Type B pancreatic cell (in vitro differentiated cells): Measurements from ENCODE around the gene EEF2. TPM values are rescaled to one million over a fixed set of nuclear protein-coding genes. Genes with fewer than 3 reads are reported as not detected.

Experiments used
- DNase-seq: peaks from one replicate; pipeline ENCODE4 v3.0.0; 2021; ENCODE audit warnings: mixed read lengths; ENCODE audit not compliant: unreplicated experiment; ENCODE audit errors: extremely low spot score
- H3K27ac Mint-ChIP-seq: 2 replicates; pipeline ENCODE4 v1.8.0; 2021; ENCODE audit warnings: mild to moderate bottlenecking, mixed read lengths
- H3K27me3 Mint-ChIP-seq: 2 replicates; pipeline ENCODE4 v1.8.0; 2021; ENCODE audit warnings: mixed read lengths
- H3K36me3 Mint-ChIP-seq: 2 replicates; pipeline ENCODE4 v1.8.0; 2021; ENCODE audit warnings: mixed read lengths
- H3K4me1 Mint-ChIP-seq: one replicate; pipeline ENCODE4 v1.8.0; 2021; ENCODE audit warnings: mixed read lengths; ENCODE audit not compliant: unreplicated experiment
- H3K4me3 Mint-ChIP-seq: 2 replicates; pipeline ENCODE4 v1.8.0; 2021; ENCODE audit warnings: mild to moderate bottlenecking, mixed read lengths
- H3K9me3 Mint-ChIP-seq: 2 replicates; pipeline ENCODE4 v1.8.0; 2021; ENCODE audit warnings: mixed read lengths
- CTCF ChIP-seq: fragments of 200-600 bp; sonication (generic); conservative IDR thresholded peaks from 2 replicates; pipeline ENCODE4 v1.5.0; 2021; ENCODE audit warnings: antibody characterized with exemption, mild to moderate bottlenecking
- total RNA-seq: library from RNA; stranded (reverse); gene quantifications from 2 replicates; pipeline ENCODE4 v1.2.1, GENCODE V29; 2021; ENCODE audit warnings: low replicate concordance

The EEF2 gene
- total RNA-seq, 1 donor from 2014 or later, result 2,929 TPM

GRCh38 chr19:3987619-3988371, 2.5 kb upstream of the EEF2 start:
- no peaks in the 10 kb centered on the region for H3K9me3 Mint-ChIP-seq
- H3K4me1 Mint-ChIP-seq, result peaks cover 37% of the 10 kb centered on the region
- peak; percentile 91 for DNase-seq
- TF ChIP-seq CTCF, result peak; percentile 86
- peaks cover 20% of the 10 kb centered on the region for H3K36me3 Mint-ChIP-seq
- peaks cover 3% of the 10 kb centered on the region for H3K27me3 Mint-ChIP-seq
- H3K4me3 Mint-ChIP-seq, result peak overlapping the region; percentile 83
- peak overlapping the region; percentile 93 for H3K27ac Mint-ChIP-seq

- no peak for DNase-seq
- no peaks in the 10 kb centered on the region for H3K9me3 Mint-ChIP-seq
- peak overlapping the region; percentile 95 for H3K27ac Mint-ChIP-seq
- peaks cover 3% of the 10 kb centered on the region for H3K27me3 Mint-ChIP-seq
- H3K4me3 Mint-ChIP-seq, result peak overlapping the region; percentile 96
- peaks cover 22% of the 10 kb centered on the region for H3K36me3 Mint-ChIP-seq
- peaks cover 40% of the 10 kb centered on the region for H3K4me1 Mint-ChIP-seq
- TF ChIP-seq CTCF, result peak; percentile 69
Measured at GRCh38 chr19:3986260-3987041, 1.2 kb upstream of the EEF2 start.

- DNase-seq, result no peak
- Mint-ChIP-seq H3K9me3 (no peaks in the 10 kb centered on the region), H3K4me3 (peak overlapping the region; percentile 96), H3K27ac (peak overlapping the region; percentile 95), H3K27me3 (peaks cover 3% of the 10 kb centered on the region), H3K36me3 (peaks cover 26% of the 10 kb centered on the region), H3K4me1 (peaks cover 40% of the 10 kb centered on the region)
- no peak for TF ChIP-seq CTCF
Measured at GRCh38 chr19:3985643-3986259, 488 bp upstream of the EEF2 start.

- TF ChIP-seq CTCF, result no peak
- no peaks in the 10 kb centered on the region for H3K9me3 Mint-ChIP-seq
- H3K36me3 Mint-ChIP-seq, result peaks cover 26% of the 10 kb centered on the region
- H3K27ac Mint-ChIP-seq, result peak overlapping the region; percentile 95
- H3K4me3 Mint-ChIP-seq, result peak overlapping the region; percentile 96
- H3K27me3 Mint-ChIP-seq, result peaks cover 3% of the 10 kb centered on the region
- peaks cover 35% of the 10 kb centered on the region for H3K4me1 Mint-ChIP-seq
- DNase-seq, result no peak
Measured at GRCh38 chr19:3984584-3984907, 717 bp downstream of the EEF2 start.

- no peak for TF ChIP-seq CTCF
- Mint-ChIP-seq H3K36me3 (peaks cover 26% of the 10 kb centered on the region), H3K4me1 (peaks cover 35% of the 10 kb centered on the region), H3K4me3 (peak overlapping the region; percentile 96), H3K9me3 (no peaks in the 10 kb centered on the region), H3K27ac (peak overlapping the region; percentile 95), H3K27me3 (peaks cover 3% of the 10 kb centered on the region)
- no peak for DNase-seq
Measured at GRCh38 chr19:3983936-3984583, 1.2 kb downstream of the EEF2 start.
